Fibroblast of skin of back (primary cell): ENCODE data around the gene ARHGAP26.

Source experiments
- DNase-seq: peaks from one replicate; pipeline ENCODE4 v3.0.0-alpha.2; 2013

Gene ARHGAP26

DNA sequence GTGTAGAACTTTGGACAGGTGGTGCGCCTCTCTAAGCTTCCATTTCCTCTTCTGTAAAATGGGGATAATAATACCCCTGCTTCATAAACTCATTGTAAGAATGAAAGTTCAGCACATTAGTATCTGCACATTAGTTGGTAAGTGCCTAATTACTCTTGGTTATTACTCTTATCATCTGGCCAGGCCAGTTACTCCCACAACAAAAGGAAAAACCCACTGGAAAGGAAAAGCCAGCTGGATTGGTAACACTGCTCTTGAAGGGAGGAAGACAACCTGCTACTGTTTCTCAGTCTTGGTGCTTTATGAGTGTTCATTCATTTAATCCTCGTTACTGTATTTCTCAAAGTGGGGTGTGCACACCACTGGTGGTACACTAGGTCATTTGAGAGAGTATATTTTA, 251.4 kb downstream of the ARHGAP26 start:
- DNase-seq, result no peak

DNA sequence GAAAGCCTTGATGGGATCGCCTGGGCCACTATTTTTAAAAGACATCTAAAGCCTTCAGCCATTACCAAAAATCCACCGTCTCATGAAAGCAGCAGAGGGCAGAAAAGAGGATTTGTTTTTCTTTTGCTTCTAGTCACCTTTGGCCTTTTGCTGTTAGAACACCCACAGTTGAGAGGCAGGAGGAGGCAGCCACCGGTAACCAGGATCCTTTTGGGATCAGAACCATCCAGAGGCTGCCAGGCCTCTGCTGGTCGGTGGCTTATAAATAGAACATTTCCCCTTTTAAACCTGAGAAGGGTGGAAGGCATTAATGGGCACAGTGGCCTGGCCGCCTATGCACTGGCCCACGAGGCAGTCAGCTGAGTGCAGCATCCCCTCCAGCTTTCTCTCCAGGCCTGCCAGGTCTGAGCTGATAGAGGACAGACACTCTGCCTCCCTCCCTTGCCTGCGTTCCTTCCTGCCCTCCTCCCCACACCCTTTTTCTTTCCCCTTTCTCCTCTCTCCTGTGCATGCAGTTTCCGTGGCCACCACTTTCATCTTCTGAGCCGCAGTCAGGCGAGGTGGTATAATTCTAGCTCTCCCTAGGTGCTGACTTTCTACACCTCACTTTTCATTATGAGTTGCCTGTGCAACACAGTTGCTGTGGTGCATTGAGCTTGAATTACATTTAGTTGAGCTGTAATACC, 253.4 kb downstream of the ARHGAP26 start:
- no peak for DNase-seq

DNA sequence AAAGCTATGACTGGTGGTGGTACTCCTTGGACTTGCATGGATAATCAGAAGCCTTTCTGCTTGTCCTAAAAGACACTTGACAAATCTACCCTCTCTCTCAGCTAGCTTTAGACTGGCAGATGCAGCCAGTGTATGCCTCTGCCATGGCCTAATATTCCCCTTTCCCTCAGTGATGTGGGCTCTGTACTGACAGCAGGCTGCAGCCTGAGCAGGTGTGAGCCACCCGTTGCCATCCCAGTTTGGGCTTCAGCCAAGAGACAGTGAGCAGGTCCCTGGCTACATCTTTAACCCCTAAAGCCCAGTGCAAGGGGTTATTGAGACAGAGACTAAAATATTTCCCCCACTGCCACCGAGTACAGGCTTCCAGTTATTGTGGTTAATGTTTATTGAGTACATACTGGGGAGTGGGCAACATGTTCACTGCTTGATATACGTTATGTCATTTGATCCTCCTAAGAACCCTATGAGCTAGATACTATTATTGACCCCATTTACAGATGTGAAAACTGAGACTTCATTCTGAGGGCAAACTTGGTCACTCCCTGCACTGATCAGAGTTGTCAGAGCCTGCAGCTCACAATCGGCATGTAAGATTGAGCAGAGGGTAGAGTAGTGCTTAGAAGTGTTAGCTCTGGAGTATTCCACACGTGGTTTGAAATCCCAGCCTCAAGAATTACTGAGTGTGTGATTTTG, 254.2 kb downstream of the ARHGAP26 start:
- DNase-seq, result no peak

DNA sequence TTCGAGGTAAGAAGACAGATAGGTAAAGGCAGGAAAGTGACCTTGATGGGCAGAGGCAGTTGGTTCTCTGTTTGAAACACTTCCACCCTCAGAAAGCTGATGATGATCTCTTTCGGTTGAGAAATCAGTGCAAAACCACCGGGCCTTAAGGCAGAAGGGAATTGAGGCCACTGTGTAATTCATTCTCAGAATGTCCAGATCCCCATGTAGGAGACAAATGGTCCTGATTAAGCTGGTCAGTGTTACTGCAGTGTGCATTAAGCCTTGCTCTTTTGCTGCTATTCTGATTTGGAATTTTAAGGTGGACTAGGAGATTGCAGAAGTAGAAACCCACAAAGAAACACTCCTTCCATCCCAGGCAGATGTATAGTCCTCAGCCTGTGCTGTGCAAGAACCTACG, 255.2 kb downstream of the ARHGAP26 start:
- DNase-seq, result no peak

DNA sequence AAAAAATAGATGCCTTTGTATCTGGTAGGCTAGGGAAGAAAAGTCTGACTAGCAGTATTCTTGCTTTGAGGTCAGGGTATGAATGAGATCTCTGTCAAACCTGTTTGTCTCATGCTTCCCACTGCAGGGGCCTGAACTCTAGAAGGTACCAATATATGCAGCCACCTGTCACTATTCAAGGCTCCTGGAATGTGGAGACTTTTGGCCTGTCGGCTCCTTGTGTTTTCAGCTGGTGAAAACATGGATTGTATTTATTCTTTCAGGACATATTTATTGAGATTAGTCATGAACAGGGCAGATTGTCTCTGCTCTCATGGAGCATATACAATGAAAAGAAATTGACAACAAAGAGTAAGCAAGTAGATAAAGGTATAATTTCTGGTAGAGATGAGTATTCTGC, 255.8 kb downstream of the ARHGAP26 start:
- DNase-seq, result no peak

DNA sequence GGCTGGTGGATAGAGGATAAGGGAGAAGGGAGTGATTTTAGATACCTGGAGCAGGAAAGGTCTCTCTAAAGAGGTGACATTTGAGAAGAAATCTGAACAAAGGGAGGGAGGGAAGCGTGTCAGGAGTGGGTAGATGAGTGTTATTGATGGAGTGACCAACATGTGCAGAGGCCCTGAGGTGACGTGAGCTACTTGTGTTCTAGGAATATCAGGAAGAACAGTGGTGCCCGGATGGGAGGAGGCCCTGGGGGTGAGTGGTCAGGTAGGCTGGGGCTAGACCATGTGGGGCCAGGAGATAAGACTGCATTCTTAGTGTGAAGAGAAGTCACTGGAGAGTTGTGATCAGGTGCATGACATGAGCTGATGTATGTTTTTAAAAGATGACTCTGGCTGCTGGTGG, 256.2 kb downstream of the ARHGAP26 start:
- no peak for DNase-seq

DNA sequence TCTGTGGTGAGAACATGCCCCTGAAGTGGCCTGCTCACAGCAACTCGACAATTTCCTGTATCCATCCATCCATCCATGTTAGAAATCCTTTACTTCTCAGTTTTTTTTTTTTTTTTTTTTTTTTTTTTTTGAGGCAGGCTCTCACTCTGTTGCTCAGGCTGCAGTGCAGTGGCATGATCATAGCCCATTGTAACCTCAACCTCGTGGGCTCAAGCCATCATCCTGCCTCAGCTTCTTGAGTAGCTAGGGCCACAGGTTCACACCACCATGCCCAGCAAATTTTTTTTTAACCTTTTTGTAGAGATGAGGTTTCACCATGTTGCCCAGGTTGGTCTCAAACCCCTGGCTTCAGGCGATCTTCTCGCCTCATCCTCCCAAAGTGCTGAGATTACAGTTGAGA, 259.1 kb downstream of the ARHGAP26 start:
- no peak for DNase-seq

DNA sequence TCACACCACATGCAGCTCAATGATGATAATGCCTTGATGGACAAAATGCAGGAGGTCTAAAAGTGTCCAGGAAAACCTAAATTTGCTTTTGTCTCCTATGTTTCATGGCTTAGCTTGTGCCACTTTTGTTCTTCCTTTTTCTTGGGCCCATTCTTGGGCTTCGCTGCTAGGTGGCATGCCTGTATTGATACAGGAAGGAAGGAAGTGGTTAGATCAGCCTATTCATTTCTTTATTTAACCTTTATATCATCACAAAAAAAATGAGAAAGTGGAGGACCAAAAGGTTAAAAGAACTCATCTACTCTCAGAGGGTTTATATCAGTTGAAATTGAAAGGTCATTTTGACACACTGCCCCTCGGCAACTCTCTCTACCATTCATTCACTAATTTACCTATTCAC, 260.2 kb downstream of the ARHGAP26 start:
- no peak for DNase-seq

DNA sequence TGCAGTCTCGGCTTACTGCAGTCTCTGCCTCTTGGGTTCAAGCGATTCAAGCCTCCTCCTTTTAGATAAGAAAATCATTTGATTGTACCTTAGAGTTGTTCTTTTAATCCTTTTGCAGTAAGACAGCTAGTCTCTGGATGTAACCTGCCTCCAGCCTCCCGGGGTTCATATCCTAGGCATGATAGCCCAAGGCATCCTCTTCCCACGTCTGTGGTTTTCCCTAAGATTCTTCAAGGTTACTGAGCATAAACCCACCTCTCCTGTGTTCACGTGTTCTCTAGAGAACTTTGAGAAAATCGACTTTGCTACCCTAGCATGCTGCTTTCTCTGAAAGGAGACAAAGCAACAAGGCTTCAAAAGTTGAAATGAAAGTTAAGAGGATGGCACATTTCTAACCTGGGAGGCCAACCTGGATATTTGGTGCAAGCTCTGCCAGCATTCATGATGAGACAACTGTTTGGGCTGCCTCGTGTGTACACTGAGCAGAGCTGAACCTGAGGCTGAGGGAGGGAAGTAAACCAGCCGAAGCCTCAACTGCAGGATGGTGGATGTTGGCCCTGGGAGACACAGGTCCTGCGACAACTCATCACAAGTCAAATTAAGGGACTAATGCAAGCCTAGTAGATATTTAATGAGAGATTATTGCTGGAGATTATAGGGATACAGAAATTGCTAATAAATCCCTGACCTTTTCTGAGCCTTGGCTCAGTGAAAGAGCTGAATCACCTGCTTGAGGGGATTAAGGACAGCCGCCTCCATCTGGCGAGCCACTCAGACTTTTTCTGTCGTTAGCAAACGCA, 261.8 kb downstream of the ARHGAP26 start:
- no peak for DNase-seq

DNA sequence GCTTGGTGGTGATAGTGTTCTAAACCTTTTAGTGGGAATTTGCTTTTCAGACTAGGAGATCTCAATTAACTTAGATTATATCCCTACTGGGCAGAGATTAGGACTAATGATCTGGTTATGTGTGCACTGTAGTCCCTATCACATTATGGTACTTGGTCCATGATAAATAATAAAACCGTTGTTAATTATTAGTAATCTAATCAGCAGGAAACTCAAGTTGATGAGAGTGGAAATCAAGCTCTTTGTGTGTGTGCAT, 262.3 kb downstream of the ARHGAP26 start:
- no peak for DNase-seq

DNA sequence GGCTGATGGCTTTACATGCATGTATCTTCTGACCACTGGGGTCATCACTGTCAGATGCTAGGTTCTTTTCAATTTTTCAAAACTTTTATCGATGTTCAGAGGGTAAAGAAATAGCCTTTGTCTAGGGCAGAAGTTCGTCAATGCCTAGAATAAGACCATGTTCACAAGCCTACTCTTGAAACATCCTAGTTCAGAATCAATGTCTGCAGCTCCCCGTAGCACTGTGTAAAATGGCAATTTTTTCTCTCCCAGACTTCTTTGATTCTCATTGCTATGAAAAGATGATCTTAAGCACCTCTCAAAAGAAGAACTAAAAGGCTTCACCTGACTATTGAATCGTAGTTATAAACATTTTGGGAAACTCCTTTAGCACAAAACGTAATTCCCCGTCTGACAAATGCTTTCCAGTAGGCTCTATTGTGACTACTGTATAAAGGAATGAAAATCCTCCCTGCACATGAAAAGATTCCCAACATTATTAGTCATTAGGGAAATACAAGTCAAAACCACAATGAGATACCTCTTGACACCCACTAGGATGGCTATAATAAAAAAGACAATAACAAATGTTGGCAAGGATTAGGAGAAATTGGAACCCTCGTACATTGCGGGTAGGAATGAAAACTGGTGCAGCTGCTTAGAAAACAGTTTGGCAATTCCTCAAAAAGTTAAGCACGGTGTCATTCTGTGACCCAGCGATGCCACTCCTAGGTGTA, 263.5 kb downstream of the ARHGAP26 start:
- peak; percentile 95 for DNase-seq

DNA sequence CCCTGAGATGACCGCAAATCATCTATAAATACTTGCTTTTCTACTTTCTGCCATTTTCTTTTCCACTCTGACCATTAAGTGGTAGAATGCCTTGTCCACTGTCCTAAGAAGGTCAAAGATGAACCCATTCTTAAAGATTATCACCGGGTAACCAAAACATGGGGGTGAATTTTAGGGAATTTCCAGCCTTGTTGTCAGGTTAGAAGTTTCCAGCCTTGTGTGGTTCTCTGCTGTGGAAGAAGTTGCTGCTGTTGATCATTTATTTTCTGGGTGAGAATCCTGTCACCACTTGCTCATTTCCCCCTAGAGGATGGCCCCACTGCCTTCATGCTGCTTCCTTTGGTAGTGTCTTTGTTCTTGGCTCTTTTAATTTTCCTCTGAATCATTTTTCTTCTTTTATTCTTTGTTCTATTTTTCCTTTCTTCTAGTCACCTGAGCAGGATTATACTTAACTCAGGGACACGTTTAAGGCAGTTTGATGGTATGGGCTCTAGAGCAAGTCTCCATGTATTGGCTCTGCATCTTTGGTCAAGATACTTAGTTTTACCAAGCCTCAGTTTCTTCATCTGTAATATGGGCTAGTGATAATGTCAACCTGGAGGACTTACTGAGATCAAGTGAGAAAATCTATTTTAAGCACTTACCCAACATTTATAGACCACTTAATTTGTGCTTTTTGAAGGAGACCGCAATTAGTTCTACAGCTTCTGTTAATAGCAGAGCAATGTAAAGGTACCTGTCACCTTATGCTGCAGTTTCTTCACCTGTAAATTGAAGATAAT, 266.2 kb downstream of the ARHGAP26 start:
- no peak for DNase-seq

DNA sequence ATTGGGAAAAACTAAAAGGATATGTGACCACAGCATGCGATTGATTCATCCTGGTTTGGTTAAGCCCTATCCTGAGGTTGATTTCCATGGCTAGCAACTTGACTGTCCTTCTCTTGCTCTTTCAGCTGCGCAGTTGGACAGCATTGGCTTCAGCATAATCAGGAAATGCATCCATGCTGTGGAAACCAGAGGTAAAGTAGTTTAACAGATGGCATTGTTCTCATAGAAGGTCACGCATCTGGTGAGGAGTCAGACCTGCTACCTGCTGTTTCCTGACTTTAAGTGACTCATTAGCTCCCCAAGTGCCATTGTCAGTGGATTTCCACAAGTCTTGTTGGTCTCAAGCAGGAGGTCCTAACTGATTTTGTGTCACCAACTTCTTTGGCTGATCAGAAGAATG, 266.9 kb downstream of the ARHGAP26 start:
- no peak for DNase-seq

DNA sequence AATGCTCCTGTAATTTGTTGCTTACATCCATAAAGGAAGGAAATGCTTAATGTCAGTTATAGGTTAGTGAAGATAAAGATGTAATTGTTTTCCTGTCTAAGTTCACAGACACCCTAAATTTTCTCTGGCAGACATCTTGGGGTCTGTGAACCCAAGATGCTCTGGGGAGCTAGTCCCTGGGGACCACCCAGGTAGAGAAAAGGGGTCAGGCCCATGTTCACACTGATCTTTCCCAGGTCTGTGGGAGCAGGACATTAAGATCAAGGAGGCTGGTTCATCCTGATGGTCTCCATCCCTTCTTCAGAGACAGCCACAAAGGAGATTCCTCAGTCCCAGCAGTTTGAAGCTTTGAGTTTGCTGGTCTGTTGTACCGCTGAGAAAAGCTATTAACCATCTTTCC, 267.5 kb downstream of the ARHGAP26 start:
- DNase-seq, result no peak

DNA sequence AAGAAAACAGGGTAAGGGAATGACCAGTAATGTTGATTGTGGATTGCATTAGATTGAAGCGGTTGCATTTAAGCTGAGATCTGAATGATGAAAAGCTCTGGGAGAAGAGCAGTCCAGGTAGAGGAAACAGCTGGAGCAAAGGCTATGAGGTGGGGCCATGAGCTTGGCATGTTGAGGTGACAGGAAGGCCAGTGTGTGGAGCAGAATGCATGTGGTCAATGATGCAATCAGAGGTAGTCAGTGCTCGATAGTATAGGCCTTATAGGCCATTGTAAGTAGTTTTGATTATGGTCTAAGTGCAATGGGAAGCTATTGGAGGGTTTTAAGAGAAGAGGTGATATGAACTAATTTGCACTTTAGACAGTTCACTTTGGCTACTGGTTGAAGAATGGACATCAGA, 270.4 kb downstream of the ARHGAP26 start:
- no peak for DNase-seq

DNA sequence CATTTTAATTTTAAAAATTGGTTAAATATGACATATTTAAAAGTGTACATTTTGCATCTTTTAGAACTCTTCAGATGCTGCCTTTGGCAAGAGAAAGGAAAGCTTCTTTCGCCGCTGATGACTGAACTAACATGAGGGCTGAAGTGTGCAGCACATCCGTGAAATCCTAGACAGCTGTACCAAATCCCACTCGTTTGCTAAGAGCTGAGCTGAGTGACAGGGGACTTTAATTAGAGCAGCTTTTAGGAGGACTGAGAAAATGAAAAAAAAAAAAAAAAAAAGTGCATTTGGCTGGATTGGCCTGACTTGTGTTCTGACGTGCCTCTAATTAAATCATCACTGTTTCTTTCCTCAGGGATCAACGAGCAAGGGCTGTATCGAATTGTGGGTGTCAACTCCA, 271.3 kb downstream of the ARHGAP26 start:
- no peak for DNase-seq

DNA sequence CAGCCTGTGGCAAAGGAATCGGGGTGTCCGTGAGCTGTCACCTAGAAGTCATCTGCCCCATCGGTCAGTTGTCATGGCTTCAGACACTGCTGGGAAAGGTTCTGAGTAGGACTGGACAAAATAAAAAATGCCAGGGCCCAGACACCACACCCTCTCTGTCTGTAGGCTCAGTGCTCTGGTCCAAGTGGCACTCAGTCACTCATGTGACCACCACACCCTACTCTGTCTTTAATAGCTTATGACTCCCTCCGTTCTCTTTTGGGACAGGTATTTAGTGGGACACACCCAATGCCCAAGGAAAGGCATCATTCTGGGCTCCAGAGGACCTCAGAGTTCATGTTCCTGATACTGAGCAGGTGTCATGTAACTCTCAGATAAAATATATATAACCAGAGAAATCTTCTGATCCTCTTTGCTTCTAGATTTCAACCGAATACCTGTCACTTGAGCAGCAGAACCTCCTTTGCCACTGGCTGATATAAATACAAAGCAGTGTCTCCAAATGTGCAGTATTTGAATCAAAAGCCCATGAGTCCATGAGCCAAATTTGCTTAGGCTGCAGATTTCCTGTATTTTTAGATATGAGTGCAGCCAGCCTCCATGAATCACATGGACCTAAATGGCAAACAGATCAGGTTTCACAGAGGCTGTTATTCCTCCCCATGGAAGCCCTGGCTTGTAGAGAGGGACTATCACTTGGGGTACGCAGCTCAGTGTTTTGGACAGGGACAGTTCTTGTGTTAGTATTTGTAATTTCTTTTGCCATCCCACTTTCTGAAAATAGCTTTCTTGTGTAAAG, 272.0 kb downstream of the ARHGAP26 start:
- DNase-seq, result peak; percentile 33

DNA sequence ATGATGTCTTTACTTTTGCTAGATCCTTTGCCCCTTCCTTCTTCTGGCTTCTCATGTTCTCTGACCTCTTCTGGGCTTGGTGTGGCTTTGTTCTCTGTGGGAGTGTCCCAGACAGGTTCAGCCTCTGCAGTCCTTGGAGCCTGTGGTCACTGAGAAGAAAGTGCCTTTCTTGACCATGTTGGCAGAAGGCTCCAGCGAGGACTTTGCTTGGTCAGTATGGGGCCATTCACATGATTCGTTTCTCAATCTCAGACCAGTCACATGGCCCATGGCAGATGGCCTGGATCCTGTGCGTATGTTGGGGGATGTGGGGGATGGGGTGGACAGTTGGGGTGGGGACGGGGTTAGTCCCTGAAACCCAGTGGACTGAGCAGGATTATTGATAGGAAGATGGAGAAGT, 274.1 kb downstream of the ARHGAP26 start:
- no peak for DNase-seq

DNA sequence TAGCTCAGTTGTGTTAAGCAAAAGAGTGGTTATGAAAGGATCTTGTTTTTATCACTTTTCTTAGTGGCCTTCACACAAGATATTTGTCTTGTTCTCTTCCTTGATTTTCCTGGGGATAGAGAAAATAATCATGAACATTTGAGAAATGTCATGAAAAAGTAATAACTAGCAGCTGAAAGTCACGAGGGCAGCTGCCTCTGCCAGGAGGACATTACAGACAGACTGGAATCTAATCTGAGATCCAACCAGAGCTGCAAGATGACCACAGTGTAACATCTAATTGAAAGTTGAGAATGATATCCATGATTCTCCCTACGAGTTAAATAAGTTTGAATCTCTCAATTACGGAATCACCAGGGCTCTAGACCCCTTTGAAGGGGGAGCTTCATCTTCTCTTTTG, 274.9 kb downstream of the ARHGAP26 start:
- DNase-seq, result no peak

DNA sequence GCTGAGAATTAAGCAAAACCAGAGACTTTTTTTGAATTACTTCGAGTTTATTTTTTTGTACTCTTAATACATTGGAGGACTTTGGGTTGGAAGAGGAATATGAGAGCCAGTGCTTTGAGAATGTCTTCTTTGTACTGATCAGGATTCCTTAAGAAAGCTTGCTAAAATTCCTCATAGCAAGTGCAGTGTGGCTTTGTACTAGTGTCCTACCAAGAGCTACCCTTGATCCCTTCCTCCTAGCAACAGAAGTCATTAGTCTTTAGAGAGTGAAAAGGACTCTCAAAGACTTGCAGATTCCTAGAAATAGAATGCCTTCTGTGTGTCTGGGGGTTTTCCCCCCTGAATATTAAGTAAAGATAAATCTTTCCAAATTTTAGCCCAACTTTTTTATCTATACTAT, 276.1 kb downstream of the ARHGAP26 start:
- DNase-seq, result no peak

DNA sequence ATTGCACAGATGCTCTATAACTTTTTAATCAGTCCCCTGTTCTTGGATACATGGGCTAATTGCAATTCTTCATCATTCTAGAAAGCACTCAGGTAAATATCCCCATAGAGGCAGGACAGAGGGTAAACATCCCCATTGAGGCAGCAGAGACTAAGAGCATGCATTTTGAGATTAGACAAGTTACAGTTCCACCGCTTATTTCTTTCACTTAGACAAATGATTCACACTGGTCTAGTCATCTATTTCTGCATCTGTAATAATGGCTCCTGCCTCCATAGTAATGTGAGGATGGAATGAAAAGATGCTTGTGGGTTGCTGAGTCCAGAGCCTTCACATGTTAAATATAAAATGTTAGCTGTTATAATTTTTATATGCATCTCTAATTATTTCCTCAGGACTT, 276.9 kb downstream of the ARHGAP26 start:
- no peak for DNase-seq

DNA sequence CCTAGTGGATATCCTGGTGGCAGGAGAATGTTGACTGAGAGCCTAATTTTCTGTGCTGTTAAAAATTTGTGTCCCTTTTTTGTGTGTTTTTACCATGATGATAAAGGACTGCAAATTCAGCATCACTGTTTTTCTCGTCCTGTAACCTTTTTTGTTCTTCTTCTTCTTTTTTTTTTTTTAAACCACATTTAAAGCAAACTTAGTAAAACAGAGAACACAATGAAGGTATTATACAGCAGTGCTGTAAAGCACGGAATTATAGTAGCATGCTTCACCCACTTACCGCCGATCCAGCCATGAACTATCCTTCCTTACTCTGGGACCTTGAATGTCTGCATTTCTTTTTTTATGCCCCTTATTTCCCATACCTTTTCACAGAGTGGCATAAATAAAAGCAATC, 280.0 kb downstream of the ARHGAP26 start:
- no peak for DNase-seq
